HCT116 (cell line): Measurements from ENCODE around the gene FITM1. TPM values are rescaled to one million over a fixed set of nuclear protein-coding genes. Genes with fewer than 3 reads are reported as not detected.

Experiments used
- ATAC-seq: fragments of 200-7000 bp; cut with Tn5 transposase; 2 replicates; pipeline ENCODE4 v1.9.1; 2020; ENCODE audit warnings: mild to moderate bottlenecking, moderate library complexity
- BruUV-seq: library from RNA; stranded (reverse); fragments of 400-500 nt; replicated peaks from 2 replicates; lab custom pipeline; 2021; lab: Mats Ljungman, UMichigan
- CTCF ChIA-PET: fragments of 300-600 bp; sonication (Branson Sonifier 250); formaldehyde crosslinking; loops from one replicate; lab custom pipeline; 2021; ENCODE audit warnings: antibody characterized with exemption; lab: Charles Lee
- POLR2A ChIA-PET: fragments of 300-600, 350-600 bp; sonication (Branson Sonifier 250); formaldehyde crosslinking; loops from one replicate; lab custom pipeline; 2021; ENCODE audit warnings: antibody characterized with exemption; lab: Charles Lee
- RAD21 ChIA-PET, 2 experiments: fragments of 300-600 bp; sonication (Branson Sonifier 250); formaldehyde crosslinking; loops; one replicate each; lab custom pipeline; 2023; ENCODE audit warnings: low total read pairs in 2 of 2; ENCODE audit not compliant: uncharacterized antibody in 2 of 2, unreplicated experiment in 2 of 2, low non-redundant PET in 1 of 2; lab: Charles Lee
- DNase-seq: peaks from one replicate; pipeline ENCODE4 v3.0.0-alpha.2; 2010; ENCODE audit warnings: low read depth, low spot score
- H2AFZ ChIP-seq: fragments of 200-600 bp; shearing (Covaris generic), sonication (generic); 2 replicates; pipeline ENCODE4 v1.6.1; 2017; ENCODE audit warnings: low read depth, mixed run types, mixed read lengths, antibody characterized with exemption, low read length; ENCODE audit not compliant: poor library complexity, severe bottlenecking
- H3K27ac ChIP-seq: 2 replicates; pipeline ENCODE4 v1.5.1; 2012; ENCODE audit warnings: low read depth, low read length
- H3K27me3 ChIP-seq: fragments of 200-600 bp; sonication (generic); 2 replicates; pipeline ENCODE4 v1.6.1; 2016; ENCODE audit warnings: mixed run types, low read length, mixed read lengths; ENCODE audit not compliant: insufficient read depth
- H3K36me3 ChIP-seq, 2 experiments: fragments of 200-500 bp in 1 of 2; fragments of 200-600 bp in 1 of 2; sonication (Bioruptor generic) in 1 of 2; sonication (generic) in 1 of 2; 2 replicates each; pipeline versions ENCODE4 v1.5.1 to v1.6.1; 2014 to 2016; ENCODE audit warnings: low read length in 2 of 2, inconsistent platforms in 1 of 2, mixed read lengths in 1 of 2, mixed run types in 1 of 2; ENCODE audit not compliant: insufficient read depth in 2 of 2, control insufficient read depth in 1 of 2
- H3K4me1 ChIP-seq, 2 experiments: fragments of 200-600 bp in 1 of 2; sonication (generic) in 1 of 2; 2 replicates each; pipeline versions ENCODE4 v1.5.1 to v1.6.1; 2012 to 2017; ENCODE audit warnings: low read length in 2 of 2, inconsistent platforms in 1 of 2, mild to moderate bottlenecking in 1 of 2, mixed read lengths in 1 of 2, mixed run types in 1 of 2, moderate library complexity in 1 of 2; ENCODE audit not compliant: insufficient read depth in 2 of 2, control insufficient read depth in 1 of 2
- H3K4me2 ChIP-seq: fragments of 200-600 bp; sonication (generic); 2 replicates; pipeline ENCODE4 v1.6.1; 2017; ENCODE audit warnings: mixed run types, low read length, mixed read lengths
- H3K4me3 ChIP-seq, 2 experiments: fragments of 200-600 bp in 1 of 2; sonication (generic) in 1 of 2; replicated peaks in 1 of 2; 2 replicates each; pipeline ENCODE4 v1.5.1; 2011 to 2016; ENCODE audit warnings: low read length in 2 of 2, control low read depth in 1 of 2, low read depth in 1 of 2, mild to moderate bottlenecking in 1 of 2, mixed read lengths in 1 of 2, mixed run types in 1 of 2
- H3K79me2 ChIP-seq: fragments of 200-600 bp; sonication (generic); 2 replicates; pipeline ENCODE4 v1.6.1; 2017; ENCODE audit warnings: mild to moderate bottlenecking, mixed run types, low read length, moderate library complexity, mixed read lengths; ENCODE audit not compliant: insufficient read depth
- H3K9ac ChIP-seq: fragments of 200-600 bp; sonication (generic); 2 replicates; pipeline ENCODE4 v1.6.1; 2016; ENCODE audit warnings: low read length, mixed read lengths
- H3K9me2 ChIP-seq: fragments of 200-600 bp; sonication (generic), shearing (Covaris generic); 2 replicates; pipeline ENCODE4 v1.6.1; 2017; ENCODE audit warnings: mixed run types, mild to moderate bottlenecking, moderate library complexity; ENCODE audit not compliant: insufficient read depth
- H3K9me3 ChIP-seq, 2 experiments: fragments of 200-500 bp in 1 of 2; fragments of 200-600 bp in 1 of 2; sonication (Bioruptor generic) in 1 of 2; sonication (generic) in 1 of 2; 2 replicates each; pipeline ENCODE4 v1.6.1; 2014 to 2017; ENCODE audit warnings: low read length in 2 of 2, mixed read lengths in 2 of 2, inconsistent platforms in 1 of 2, low read depth in 1 of 2, mild to moderate bottlenecking in 1 of 2, mixed run types in 1 of 2, moderate library complexity in 1 of 2; ENCODE audit not compliant: control insufficient read depth in 1 of 2, insufficient read depth in 1 of 2
- H4K20me1 ChIP-seq: fragments of 200-600 bp; sonication (generic), shearing (Covaris generic); 2 replicates; pipeline ENCODE4 v1.6.1; 2017; ENCODE audit warnings: mixed run types, mild to moderate bottlenecking, moderate library complexity; ENCODE audit not compliant: insufficient read depth
- FOSL1 ChIP-seq: IDR thresholded peaks from 2 replicates; pipeline ENCODE4 v1.6.1; 2012; ENCODE audit warnings: low read depth
- MAX ChIP-seq: IDR thresholded peaks from 2 replicates; pipeline ENCODE4 v1.6.1; 2012
- ZFX ChIP-seq: fragments of 450-650 bp; IDR thresholded peaks from 2 replicates; pipeline ENCODE4 v1.6.1; 2017
- intact Hi-C: fragments of 100-400 bp; cut with micrococcal nuclease; formaldehyde crosslinking; loops from 2 replicates; pipeline ENCODE4 v1.10.0; 2022
- total RNA-seq: library from RNA; stranded (reverse); gene quantifications from one replicate; pipeline ENCODE4 v1.2.1, GENCODE V29; 2021; ENCODE audit not compliant: unreplicated experiment

Gene FITM1
- total RNA-seq, 1 experiment from 2014 or later = 0.81 TPM

DNA sequence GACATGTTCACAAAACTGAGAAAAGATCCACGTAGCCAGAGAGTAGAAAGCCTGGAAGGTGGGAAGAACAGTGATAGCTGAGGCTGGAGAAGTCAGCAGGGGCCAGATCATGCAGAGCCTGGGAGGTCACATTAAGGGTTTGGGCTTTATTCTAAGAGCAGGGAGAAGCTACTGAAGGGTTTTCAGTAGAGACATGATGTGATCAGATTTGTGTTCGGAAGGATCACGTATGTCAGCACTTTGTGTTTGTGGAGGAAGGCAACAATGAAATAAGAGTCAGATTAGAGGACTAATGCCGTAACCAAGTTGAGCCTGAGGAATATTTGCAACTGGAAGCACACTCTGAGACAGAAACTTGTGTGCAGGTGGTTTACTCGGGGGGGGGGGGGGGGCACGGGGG is 40.6 kb upstream of the FITM1 start:
- H3K36me3 ChIP-seq = no peaks in the 10 kb centered on the region
- no peak overlapping the region for H3K9ac ChIP-seq
- H3K4me3 ChIP-seq = no peak overlapping the region
- no peaks in the 10 kb centered on the region for H4K20me1 ChIP-seq
- no peak for DNase-seq
- intact Hi-C loops = loop anchor here (1.0 to 10.0 kb wide), 2 partner anchors 32 to 105 kb away; partner anchors contain the start of gene DHRS4L2
- no TSS peak for BruUV-seq
- no peak overlapping the region for H3K4me2 ChIP-seq
- CTCF ChIA-PET = interaction anchor here (1.0 to 6.3 kb wide), 7 partner anchors 9 to 71 kb away, joined by 3 to 149 read pairs (median 9); partner anchors contain the start of genes DCAF11, IRF9, NRL and RNF31
- RAD21 ChIA-PET = interaction anchor here (2.9 to 4.6 kb wide), 2 partner anchors 32 kb away, joined by 29 to 35 read pairs; no protein-coding TSS in a partner anchor
- POLR2A ChIA-PET = interaction anchor here (1.2 to 4.5 kb wide), 2 partner anchors 25 to 32 kb away, joined by 3 to 38 read pairs; partner anchors contain the start of genes DCAF11 and NRL
- ATAC-seq = no peak
- H3K27me3 ChIP-seq = no peaks in the 10 kb centered on the region
- H3K9me3 ChIP-seq = no peaks in the 10 kb centered on the region
- TF ChIP-seq MAX (no peak), ZFX (no peak)
- H3K9me2 ChIP-seq = no peaks in the 10 kb centered on the region
- no peak overlapping the region for H3K27ac ChIP-seq
- peaks cover 9 to 13% of the 10 kb centered on the region in 2 experiments for H3K4me1 ChIP-seq
- peaks cover 3% of the 10 kb centered on the region; the same call in 1 of the 2 replicates for H3K79me2 ChIP-seq
- no peak overlapping the region for H2AFZ ChIP-seq

DNA sequence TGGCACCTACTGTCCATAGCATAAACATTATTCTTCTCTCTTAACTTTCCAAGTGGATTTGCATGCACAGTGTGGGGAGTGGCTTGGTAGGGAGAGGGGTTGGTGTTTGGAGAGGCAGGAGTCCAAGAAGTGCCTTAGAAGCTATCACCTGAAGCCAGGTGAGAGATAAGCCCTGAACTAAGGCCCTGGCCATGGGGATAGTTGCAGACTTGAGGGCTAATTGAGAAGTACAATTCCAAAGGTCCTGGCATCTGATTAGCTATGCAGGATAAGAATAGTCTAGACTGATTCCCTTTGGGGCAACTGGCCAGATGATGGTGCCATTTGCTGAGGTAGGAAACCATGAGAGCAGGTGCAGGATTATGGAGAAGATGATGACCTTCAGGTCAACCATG is 38.4 kb upstream of the FITM1 start:
- Histone ChIP-seq H2AFZ (no peak overlapping the region), H3K4me1 (peaks cover 15 to 22% of the 10 kb centered on the region in 2 experiments), H3K9me3 (no peaks in the 10 kb centered on the region), H3K9me2 (no peaks in the 10 kb centered on the region), H3K79me2 (peaks cover 7% of the 10 kb centered on the region; the same call in 1 of the 2 replicates), H3K9ac (no peak overlapping the region), H3K27me3 (no peaks in the 10 kb centered on the region), H4K20me1 (no peaks in the 10 kb centered on the region), H3K27ac (no peak overlapping the region), H3K36me3 (no peaks in the 10 kb centered on the region), H3K4me2 (no peak overlapping the region), H3K4me3 (no peak overlapping the region)
- no peak for TF ChIP-seq ZFX
- no peak for TF ChIP-seq FOSL1
- DNase-seq (no peak), ATAC-seq (no peak)
- ChIA-PET CTCF (interaction anchor here (1.0 to 6.3 kb wide), 7 partner anchors 12 to 151 kb away, joined by 3 to 149 read pairs (median 9); partner anchors contain the start of genes CARMIL3, DCAF11, IRF9 and NRL), POLR2A (interaction anchor here (1.4 to 4.5 kb wide), 5 partner anchors 9 to 35 kb away, joined by 3 to 49 read pairs (median 20); partner anchors contain the start of genes DCAF11 and NRL), RAD21 (interaction anchor here (0.8 to 4.6 kb wide), 4 partner anchors 16 to 34 kb away, joined by 3 to 35 read pairs (median 16); no protein-coding TSS in a partner anchor)
- BruUV-seq = no TSS peak
- intact Hi-C loops = loop anchor here (10.0 kb wide), 1 partner anchor 107 kb away; the partner anchor contains the start of gene DHRS4L2
